HepG2 (cell line): ENCODE data around the gene CCDC183. TPM values are rescaled to one million over a fixed set of nuclear protein-coding genes. Genes with fewer than 3 reads are reported as not detected.

ENCODE experiments used
- FOXM1 ChIP-seq: sonication (generic); formaldehyde crosslinking; IDR thresholded peaks from 2 replicates; pipeline ENCODE4 v1.5.0; 2020; ENCODE audit warnings: missing genetic modification reagents
- HDAC2 ChIP-seq: sonication (generic); formaldehyde crosslinking; IDR thresholded peaks from 2 replicates; pipeline ENCODE4 v1.4.0; 2020; ENCODE audit warnings: missing genetic modification reagents
- HNRNPLL ChIP-seq: fragments of 200-400 bp; formaldehyde crosslinking; IDR thresholded peaks from 2 replicates; pipeline ENCODE4 v1.6.1; 2017; ENCODE audit warnings: mild to moderate bottlenecking, low read depth, low read length; ENCODE audit not compliant: poor library complexity, severe bottlenecking
- JARID2 ChIP-seq: sonication (generic); formaldehyde crosslinking; IDR thresholded peaks from 2 replicates; pipeline ENCODE4 v1.8.1; 2023; ENCODE audit warnings: missing genetic modification reagents, inconsistent platforms; ENCODE audit not compliant: insufficient replicate concordance
- JDP2 ChIP-seq: sonication (generic); formaldehyde crosslinking; IDR thresholded peaks from 2 replicates; pipeline ENCODE4 v1.8.1; 2022; ENCODE audit warnings: missing genetic modification reagents, borderline replicate concordance
- KMT2B ChIP-seq: IDR thresholded peaks from 2 replicates; pipeline ENCODE4 v1.6.1; 2016; ENCODE audit warnings: missing genetic modification reagents, missing compliant biosample characterization
- NCOA1 ChIP-seq: sonication (generic); formaldehyde crosslinking; IDR thresholded peaks from 2 replicates; pipeline ENCODE4 v1.9.0; 2021; ENCODE audit warnings: missing genetic modification reagents
- NFYB ChIP-seq: sonication (generic); formaldehyde crosslinking; IDR thresholded peaks from 2 replicates; pipeline ENCODE4 v1.4.0; 2020; ENCODE audit warnings: missing genetic modification reagents
- SAP130 ChIP-seq: IDR thresholded peaks from 2 replicates; pipeline ENCODE4 v1.6.1; 2016; ENCODE audit warnings: low read depth
- SMC3 ChIP-seq: IDR thresholded peaks from 2 replicates; pipeline ENCODE4 v1.6.1; 2011; ENCODE audit warnings: low read length, improper control_type of control experiment
- SRY ChIP-seq: sonication (generic); formaldehyde crosslinking; IDR thresholded peaks from 2 replicates; pipeline ENCODE4 v1.8.0; 2022; ENCODE audit warnings: mild to moderate bottlenecking, missing genetic modification reagents
- TCF7L2 ChIP-seq: IDR thresholded peaks from 2 replicates; pipeline ENCODE4 v1.6.1; 2011; ENCODE audit warnings: mild to moderate bottlenecking, low read depth, low read length, moderate library complexity
- TEAD2 ChIP-seq: sonication (generic); formaldehyde crosslinking; IDR thresholded peaks from 2 replicates; pipeline ENCODE4 v1.9.0; 2021; ENCODE audit warnings: missing genetic modification reagents
- U2AF1 ChIP-seq: fragments of 200-400 bp; formaldehyde crosslinking; optimal IDR thresholded peaks from 2 replicates; pipeline ENCODE3; 2017; ENCODE audit warnings: mild to moderate bottlenecking, low read depth, low read length
- XBP1 ChIP-seq: sonication (generic); formaldehyde crosslinking; IDR thresholded peaks from 2 replicates; pipeline ENCODE4 v1.5.0; 2020; ENCODE audit warnings: missing genetic modification reagents
- ZNF569 ChIP-seq: sonication (generic); formaldehyde crosslinking; IDR thresholded peaks from 2 replicates; pipeline ENCODE4 v1.5.0; 2020; ENCODE audit warnings: mild to moderate bottlenecking, missing genetic modification reagents, moderate library complexity, borderline replicate concordance
- ZNF607 ChIP-seq: sonication (generic); formaldehyde crosslinking; IDR thresholded peaks from 2 replicates; pipeline ENCODE4 v1.5.1; 2020; ENCODE audit warnings: missing genetic modification reagents, mild to moderate bottlenecking, borderline replicate concordance
- polyA plus RNA-seq, 8 experiments: library from polyadenylated mRNA; depleted of rRNA in 3 of 8; stranded (reverse) in 7 of 8; unstranded in 1 of 8; fragments of >200 nt; fragmentation: Illumina TruSeq in 4 of 8; extraction: Trizol in 4 of 8; gene quantifications; 2 replicates each; pipeline versions ENCODE4 v1.2.1 to v1.2.3, GENCODE V29; 2011 to 2016; ENCODE audit warnings: low read depth in 4 of 8, missing spikeins in 1 of 8, mixed read lengths in 1 of 8; ENCODE audit not compliant: insufficient read depth in 1 of 8
- total RNA-seq, 5 experiments: library from RNA; depleted of rRNA; stranded (reverse); fragments of >200 nt; fragmentation: Illumina TruSeq; extraction: Trizol; gene quantifications; 2 replicates each; pipeline ENCODE4 v1.2.3, GENCODE V29; 2016; ENCODE audit warnings: low read depth in 1 of 5
- TF ChIP-seq, protein P1 (sequence below): IDR thresholded peaks from 2 replicates; pipeline ENCODE4 v1.6.1; 2016
- TF ChIP-seq, protein P2 (sequence below): sonication (generic); formaldehyde crosslinking; conservative IDR thresholded peaks from 2 replicates; pipeline ENCODE4 v1.8.1; 2023; ENCODE audit warnings: missing genetic modification reagents
- TF ChIP-seq, protein P3 (sequence below), 2 experiments: fragments of 450-650 bp in 1 of 2; sonication (generic) in 1 of 2; formaldehyde crosslinking in 1 of 2; IDR thresholded peaks; 2 replicates each; pipeline versions ENCODE4 v1.6.1 to v1.8.0; 2016 to 2022; ENCODE audit warnings: antibody characterized with exemption in 1 of 2, mild to moderate bottlenecking in 1 of 2, missing genetic modification reagents in 1 of 2

Gene CCDC183
- total and polyA plus RNA-seq, 2 of the 13 experiments (the other 11 are each of a cell fraction or from before 2014, with no cell fraction given) = 5.0 to 66.4 TPM

DNA sequence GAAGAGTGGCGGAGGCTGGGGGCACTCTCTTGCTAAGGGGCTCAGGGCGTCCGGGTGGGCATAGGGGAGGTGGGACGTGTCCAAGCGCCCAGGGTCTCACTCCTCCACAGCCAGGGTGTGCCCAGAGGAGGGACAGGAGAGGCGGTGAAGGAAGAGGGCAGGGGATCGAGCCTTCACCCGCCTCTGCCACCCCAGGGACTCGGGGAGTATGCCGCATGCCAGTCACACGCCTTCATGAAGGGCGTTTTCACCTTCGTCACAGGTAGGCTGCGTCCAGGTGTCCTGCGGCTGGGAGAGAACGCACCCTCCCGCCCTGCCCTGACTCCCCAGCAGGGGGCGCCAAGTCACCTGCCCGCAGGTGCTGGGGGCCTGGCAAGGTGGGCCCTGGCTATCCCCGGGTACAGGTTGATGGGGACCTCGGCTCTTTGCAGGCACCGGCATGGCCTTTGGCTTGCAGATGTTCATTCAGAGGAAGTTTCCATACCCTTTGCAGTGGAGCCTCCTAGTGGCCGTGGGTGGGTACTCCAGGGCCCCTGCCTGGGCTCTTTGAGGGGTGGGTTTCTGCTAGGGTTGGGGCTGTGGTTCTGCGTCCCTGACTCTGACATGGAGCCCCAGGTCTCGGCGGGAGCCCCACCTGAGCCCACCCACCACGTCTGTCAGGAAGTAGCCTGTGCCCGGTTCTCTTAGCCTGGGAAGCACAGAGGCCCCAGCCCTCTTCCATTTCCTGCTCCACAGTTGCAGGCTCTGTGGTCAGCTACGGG is 4.4 kb upstream of the CCDC183 start (continued):
- TF ChIP-seq SMC3 = no peak
- no peak for TF ChIP-seq ZNF607 (CRISPR knock-in tag)
- TF ChIP-seq TCF7L2 = no peak
- TF ChIP-seq, protein P1, sequence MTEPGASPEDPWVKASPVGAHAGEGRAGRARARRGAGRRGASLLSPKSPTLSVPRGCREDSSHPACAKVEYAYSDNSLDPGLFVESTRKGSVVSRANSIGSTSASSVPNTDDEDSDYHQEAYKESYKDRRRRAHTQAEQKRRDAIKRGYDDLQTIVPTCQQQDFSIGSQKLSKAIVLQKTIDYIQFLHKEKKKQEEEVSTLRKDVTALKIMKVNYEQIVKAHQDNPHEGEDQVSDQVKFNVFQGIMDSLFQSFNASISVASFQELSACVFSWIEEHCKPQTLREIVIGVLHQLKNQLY (CRISPR knock-in tag) = no peak
- 0 out of 2 replicates have a peak, but pooled peaks have one; percentile 24 for TF ChIP-seq FOXM1 (CRISPR knock-in tag)
- no peak for TF ChIP-seq NFYB
- TF ChIP-seq HNRNPLL = no peak
- no peak for TF ChIP-seq XBP1 (CRISPR knock-in tag)
- TF ChIP-seq, protein P2, sequence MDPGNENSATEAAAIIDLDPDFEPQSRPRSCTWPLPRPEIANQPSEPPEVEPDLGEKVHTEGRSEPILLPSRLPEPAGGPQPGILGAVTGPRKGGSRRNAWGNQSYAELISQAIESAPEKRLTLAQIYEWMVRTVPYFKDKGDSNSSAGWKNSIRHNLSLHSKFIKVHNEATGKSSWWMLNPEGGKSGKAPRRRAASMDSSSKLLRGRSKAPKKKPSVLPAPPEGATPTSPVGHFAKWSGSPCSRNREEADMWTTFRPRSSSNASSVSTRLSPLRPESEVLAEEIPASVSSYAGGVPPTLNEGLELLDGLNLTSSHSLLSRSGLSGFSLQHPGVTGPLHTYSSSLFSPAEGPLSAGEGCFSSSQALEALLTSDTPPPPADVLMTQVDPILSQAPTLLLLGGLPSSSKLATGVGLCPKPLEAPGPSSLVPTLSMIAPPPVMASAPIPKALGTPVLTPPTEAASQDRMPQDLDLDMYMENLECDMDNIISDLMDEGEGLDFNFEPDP = no peak
- TF ChIP-seq JDP2 (CRISPR knock-in tag) = no peak
- TF ChIP-seq HDAC2 (CRISPR knock-in tag) = 0 out of 2 replicates have a peak, but pooled peaks have one; percentile 13
- TF ChIP-seq U2AF1 = no peak
- no peak for TF ChIP-seq KMT2B (CRISPR knock-in tag)
- TF ChIP-seq ZNF569 (CRISPR knock-in tag) = 0 out of 2 replicates have a peak, but pooled peaks have one; percentile 54
- TF ChIP-seq, protein P3, sequence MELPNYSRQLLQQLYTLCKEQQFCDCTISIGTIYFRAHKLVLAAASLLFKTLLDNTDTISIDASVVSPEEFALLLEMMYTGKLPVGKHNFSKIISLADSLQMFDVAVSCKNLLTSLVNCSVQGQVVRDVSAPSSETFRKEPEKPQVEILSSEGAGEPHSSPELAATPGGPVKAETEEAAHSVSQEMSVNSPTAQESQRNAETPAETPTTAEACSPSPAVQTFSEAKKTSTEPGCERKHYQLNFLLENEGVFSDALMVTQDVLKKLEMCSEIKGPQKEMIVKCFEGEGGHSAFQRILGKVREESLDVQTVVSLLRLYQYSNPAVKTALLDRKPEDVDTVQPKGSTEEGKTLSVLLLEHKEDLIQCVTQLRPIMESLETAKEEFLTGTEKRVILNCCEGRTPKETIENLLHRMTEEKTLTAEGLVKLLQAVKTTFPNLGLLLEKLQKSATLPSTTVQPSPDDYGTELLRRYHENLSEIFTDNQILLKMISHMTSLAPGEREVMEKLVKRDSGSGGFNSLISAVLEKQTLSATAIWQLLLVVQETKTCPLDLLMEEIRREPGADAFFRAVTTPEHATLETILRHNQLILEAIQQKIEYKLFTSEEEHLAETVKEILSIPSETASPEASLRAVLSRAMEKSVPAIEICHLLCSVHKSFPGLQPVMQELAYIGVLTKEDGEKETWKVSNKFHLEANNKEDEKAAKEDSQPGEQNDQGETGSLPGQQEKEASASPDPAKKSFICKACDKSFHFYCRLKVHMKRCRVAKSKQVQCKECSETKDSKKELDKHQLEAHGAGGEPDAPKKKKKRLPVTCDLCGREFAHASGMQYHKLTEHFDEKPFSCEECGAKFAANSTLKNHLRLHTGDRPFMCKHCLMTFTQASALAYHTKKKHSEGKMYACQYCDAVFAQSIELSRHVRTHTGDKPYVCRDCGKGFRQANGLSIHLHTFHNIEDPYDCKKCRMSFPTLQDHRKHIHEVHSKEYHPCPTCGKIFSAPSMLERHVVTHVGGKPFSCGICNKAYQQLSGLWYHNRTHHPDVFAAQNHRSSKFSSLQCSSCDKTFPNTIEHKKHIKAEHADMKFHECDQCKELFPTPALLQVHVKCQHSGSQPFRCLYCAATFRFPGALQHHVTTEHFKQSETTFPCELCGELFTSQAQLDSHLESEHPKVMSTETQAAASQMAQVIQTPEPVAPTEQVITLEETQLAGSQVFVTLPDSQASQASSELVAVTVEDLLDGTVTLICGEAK (IDR thresholded peaks at IDR 0.05) = no peak
- TF ChIP-seq, protein P3 (CRISPR knock-in tag; IDR thresholded peaks at IDR 0.05) = no peak; the same call in 1 of the 2 replicates
- no peak for TF ChIP-seq TEAD2 (CRISPR knock-in tag)
- TF ChIP-seq JARID2 (CRISPR knock-in tag) = no peak
- peak; percentile 58; the same call in 1 of the 2 replicates for TF ChIP-seq SRY (CRISPR knock-in tag)
- peak; percentile 61 for TF ChIP-seq SAP130 (CRISPR knock-in tag)
- no peak; the same call in 1 of the 2 replicates for TF ChIP-seq NCOA1 (CRISPR knock-in tag)
